ENCODE results near the gene WNT10A.
A peak's percentile ranks its signal among the peaks of the same experiment; 100 is the strongest.
"Not testable (repeated sequence)": the region's sequence is repeated elsewhere in the genome, so short reads cannot be mapped to it uniquely, and the experiment has no call there.

Gene WNT10A

GRCh38 chr2:218893349-218894150 is 12.9 kb downstream of the WNT10A start:
- no peak for DNase-seq (ENCODE audit: low read depth, low spot score)

GRCh38 chr2:218894151-218894879 is 13.7 kb downstream of the WNT10A start:
- DNase-seq (ENCODE audit: low read depth, low spot score), result no peak

GRCh38 chr2:218894880-218895157 is 14.2 kb downstream of the WNT10A start:
- DNase-seq (ENCODE audit: low read depth, low spot score), result no peak

GRCh38 chr2:218895326-218895725 is 14.7 kb downstream of the WNT10A start:
- DNase-seq (ENCODE audit: low read depth, low spot score), result no peak

GRCh38 chr2:218895759-218896500 is 15.3 kb downstream of the WNT10A start:
- DNase-seq (ENCODE audit: low read depth, low spot score), result no peak

GRCh38 chr2:218896501-218897393 is 16.1 kb downstream of the WNT10A start:
- no peak for DNase-seq (ENCODE audit: low read depth, low spot score)

GRCh38 chr2:218897394-218898108 is 16.9 kb downstream of the WNT10A start:
- DNase-seq (ENCODE audit: low read depth, low spot score), result no peak

GRCh38 chr2:218898109-218898878 is 17.6 kb downstream of the WNT10A start:
- DNase-seq (ENCODE audit: low read depth, low spot score), result no peak

GRCh38 chr2:218899147-218899546 is 18.5 kb downstream of the WNT10A start:
- no peak for DNase-seq (ENCODE audit: low read depth, low spot score)

GRCh38 chr2:218902427-218902826 is 21.8 kb downstream of the WNT10A start:
- DNase-seq (ENCODE audit: low read depth, low spot score), result no peak

- DNase-seq (ENCODE audit: low read depth, low spot score), result no peak
These were observed 23.5 kb downstream of the WNT10A start for GRCh38 chr2:218904176-218904575.

GRCh38 chr2:218908721-218909619 is 28.3 kb downstream of the WNT10A start:
- DNase-seq (ENCODE audit: low read depth, low spot score), result peak; percentile 78

GRCh38 chr2:218910741-218911140 is 30.1 kb downstream of the WNT10A start:
- DNase-seq (ENCODE audit: low read depth, low spot score), result no peak

- DNase-seq (ENCODE audit: low read depth, low spot score), result no peak
These were observed 39.9 kb downstream of the WNT10A start for GRCh38 chr2:218920504-218920903.

GRCh38 chr2:218924757-218925156 is 44.1 kb downstream of the WNT10A start:
- no peak for DNase-seq (ENCODE audit: low read depth, low spot score)

- no peak for DNase-seq (ENCODE audit: low read depth, low spot score)
These were observed 44.8 kb downstream of the WNT10A start for GRCh38 chr2:218925434-218925833.

GRCh38 chr2:218927422-218927821 is 46.8 kb downstream of the WNT10A start:
- DNase-seq (ENCODE audit: low read depth, low spot score), result no peak

GRCh38 chr2:218927876-218928275 is 47.2 kb downstream of the WNT10A start:
- no peak for DNase-seq (ENCODE audit: low read depth, low spot score)

- DNase-seq (ENCODE audit: low read depth, low spot score), result not testable (repeated sequence)
These were observed 49.8 kb downstream of the WNT10A start for GRCh38 chr2:218930488-218930887.

Data from iPS DF 19.7 (cell line).